GM12878 (cell line): ENCODE measurements around the gene PDCD1LG2.
"Not testable (repeated sequence)": the region's sequence is repeated elsewhere in the genome, so short reads cannot be mapped to it uniquely, and the experiment has no call there.

ENCODE experiments used
- BCL11A ChIP-seq: IDR thresholded peaks from 2 replicates; pipeline ENCODE4 v1.6.1; 2011; ENCODE audit warnings: low read depth, low read length
- FOS ChIP-seq: IDR thresholded peaks from 3 replicates; pipeline ENCODE4 v1.6.1; 2011; ENCODE audit warnings: borderline replicate concordance; ENCODE audit not compliant: insufficient read length; ENCODE audit errors: extremely low read depth
- POLR2AphosphoS5 ChIP-seq: IDR thresholded peaks from 2 replicates; pipeline ENCODE4 v1.6.1; 2011; ENCODE audit warnings: mild to moderate bottlenecking, low read length, inconsistent platforms
- TCF7 ChIP-seq: IDR thresholded peaks from 2 replicates; pipeline ENCODE4 v1.6.1; 2014; ENCODE audit warnings: antibody characterized with exemption, borderline replicate concordance

GRCh38 chr9:5464831-5465330, 45.5 kb upstream of the PDCD1LG2 start:
- not testable (repeated sequence) for TF ChIP-seq BCL11A, POLR2AphosphoS5, FOS, TCF7
